GM19372 (cell line): ENCODE measurements around the gene ASPM.
"Not testable (repeated sequence)": the region's sequence is repeated elsewhere in the genome, so short reads cannot be mapped to it uniquely, and the experiment has no call there.

Source experiments
- ATAC-seq: cut with Tn5 transposase; IDR thresholded peaks from one replicate; pipeline ENCODE4 v1.9.1; 2021; ENCODE audit warnings: mild to moderate bottlenecking, low read depth, moderate library complexity; ENCODE audit not compliant: unreplicated experiment

ASPM gene

DNA sequence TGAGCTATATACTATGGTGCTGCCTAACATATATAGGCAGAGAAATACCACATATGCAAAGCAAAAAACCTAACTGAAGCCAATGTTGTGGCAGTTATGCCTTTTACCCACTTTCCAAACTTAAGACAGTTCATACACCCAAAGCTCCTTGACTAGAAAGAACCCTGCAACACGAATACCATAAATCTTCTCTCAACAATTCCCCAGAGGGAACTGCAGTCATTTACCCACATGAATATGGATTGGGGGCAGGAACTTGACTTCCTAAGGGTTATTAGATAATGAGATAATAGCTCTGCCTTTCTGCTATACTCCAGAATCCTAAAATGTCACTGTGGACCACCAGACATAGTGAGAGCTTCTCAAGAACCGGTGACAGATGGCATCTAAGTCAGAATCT lies 2.9 kb upstream of the ASPM start:
- no peak for ATAC-seq

DNA sequence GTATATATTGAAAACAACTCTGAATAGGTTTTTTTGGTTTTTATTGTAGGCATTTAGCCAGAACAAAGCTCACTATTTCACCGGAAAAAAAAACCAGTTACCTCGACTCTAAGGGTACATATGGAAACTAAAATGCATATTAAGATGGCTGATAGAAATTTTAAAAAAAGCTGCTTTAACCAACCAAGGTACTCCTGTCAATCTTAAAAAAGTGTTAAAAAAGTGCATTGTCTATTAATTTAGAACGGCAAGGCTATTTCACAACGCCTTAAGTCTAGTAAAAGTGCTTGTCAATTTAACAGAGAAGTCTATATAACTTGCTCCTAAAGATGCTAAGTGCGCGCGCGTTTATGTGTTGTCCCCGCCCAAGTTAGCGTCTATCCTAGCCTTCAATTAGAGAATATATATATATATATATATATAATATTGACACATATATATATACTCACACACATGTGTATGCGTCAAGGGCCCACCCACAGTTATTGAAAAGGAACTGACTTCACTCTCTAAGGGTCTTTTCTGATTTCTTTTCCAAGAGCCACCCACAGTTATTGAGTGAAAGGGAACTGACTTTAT lies 934 bp downstream of the ASPM start:
- no peak for ATAC-seq

DNA sequence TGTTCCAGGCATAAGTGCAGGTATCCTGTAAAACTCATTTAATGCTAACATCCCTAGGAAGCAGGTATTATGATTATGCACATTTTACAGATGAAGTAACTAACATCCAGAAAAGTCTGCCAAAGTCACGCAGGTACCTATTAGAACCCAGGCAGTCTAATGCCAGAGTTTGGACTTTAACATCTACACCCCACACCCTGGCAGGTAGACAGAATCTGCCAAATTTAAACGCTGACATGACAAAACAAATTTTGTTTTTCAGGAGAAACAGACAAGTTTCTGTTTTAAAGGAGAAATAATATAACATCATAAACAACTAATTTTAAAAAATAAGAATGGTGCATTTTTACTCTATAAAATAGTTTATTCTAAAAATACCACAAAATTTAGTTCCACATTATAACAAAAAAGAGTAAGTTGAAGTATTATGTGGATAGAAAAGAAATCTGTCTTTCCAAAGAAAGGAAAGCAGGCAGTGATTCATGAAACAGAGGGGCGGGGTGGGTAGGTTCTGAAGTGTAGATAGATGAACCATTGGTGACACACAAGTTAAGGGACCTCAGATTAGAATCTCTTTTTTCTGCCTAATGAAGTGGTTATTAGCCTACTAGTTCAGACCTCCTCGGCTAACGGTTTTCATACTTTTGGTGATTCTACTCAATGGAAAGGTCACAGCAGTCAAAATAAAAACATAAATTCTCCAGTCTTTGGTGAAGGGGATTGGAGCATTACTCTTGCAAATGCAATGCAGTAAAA lies 1.7 kb downstream of the ASPM start:
- ATAC-seq = no peak

DNA sequence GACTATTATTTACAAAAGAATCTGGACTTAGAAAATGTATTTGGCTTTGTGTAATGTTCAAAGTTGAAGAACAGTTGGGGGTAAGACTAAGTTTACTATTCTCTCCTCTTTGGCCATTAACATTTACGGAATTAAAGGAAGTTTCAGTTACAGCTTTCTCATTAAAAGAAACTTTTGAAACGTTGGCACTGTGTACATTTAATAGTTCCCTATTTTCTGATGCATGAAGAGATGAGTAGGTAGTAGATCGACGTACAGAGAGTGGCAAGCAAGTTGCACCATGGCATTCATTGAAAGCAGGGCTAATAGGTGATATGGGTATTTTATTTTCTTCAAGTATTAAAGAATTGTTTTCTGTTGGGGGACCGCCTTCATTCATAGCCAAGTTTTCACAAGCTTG lies 3.2 kb downstream of the ASPM start:
- ATAC-seq = no peak

DNA sequence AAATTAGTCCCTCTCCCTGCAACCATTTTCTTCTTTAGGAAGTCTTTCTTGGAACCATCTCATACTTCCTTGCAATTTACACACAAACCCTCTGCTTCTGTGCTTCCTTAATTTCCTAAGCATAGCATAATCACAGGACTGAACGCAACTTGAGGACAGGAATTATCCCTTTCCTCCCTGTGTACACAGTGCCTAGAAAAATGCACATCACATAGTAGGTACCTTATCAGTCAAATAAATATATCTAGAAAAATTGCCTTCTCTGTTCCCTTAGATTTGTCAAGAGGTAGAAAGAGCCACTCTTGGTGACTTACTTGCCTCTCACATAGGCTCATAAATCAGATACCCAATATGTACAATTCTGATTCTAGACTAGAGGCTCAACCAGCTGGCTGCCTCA lies 4.9 kb downstream of the ASPM start:
- no peak for ATAC-seq

DNA sequence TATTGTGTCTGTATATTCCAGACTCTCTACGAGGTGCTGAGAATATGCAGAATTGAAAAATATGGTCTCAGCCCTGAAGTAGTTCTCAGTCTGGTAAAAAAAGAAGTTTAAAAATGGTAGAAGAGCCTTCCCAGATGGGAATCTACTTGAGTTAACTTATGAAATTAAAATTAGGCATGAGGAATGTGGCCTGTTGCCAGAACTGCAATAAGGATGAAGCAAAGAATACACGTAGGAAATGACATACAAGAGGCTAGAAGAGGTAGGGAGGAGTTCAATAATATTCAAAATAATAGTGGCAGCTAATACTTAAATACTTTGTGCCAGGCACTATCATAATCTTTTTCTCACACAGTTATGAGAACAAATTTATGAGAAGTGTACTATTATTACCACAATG lies 6.3 kb downstream of the ASPM start:
- no peak for ATAC-seq

DNA sequence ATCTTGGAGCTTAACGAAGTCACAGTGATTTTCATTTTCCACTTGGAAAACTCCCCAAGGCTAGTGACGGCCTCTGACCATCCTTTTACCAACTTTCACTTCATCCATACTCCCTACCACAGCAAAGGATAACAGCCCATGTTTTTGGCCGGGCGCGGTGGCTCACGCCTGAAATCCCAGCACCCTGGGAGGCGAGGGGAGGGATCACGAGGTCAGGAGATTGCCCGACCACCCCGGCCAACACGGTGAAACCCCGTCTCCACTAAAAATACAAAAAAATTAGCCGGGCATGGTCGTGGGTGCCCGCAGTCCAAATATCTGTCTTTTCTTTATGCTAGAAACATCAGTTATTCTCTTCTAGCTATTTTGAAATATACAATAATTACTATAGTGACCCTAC lies 7.3 kb downstream of the ASPM start:
- no peak for ATAC-seq

DNA sequence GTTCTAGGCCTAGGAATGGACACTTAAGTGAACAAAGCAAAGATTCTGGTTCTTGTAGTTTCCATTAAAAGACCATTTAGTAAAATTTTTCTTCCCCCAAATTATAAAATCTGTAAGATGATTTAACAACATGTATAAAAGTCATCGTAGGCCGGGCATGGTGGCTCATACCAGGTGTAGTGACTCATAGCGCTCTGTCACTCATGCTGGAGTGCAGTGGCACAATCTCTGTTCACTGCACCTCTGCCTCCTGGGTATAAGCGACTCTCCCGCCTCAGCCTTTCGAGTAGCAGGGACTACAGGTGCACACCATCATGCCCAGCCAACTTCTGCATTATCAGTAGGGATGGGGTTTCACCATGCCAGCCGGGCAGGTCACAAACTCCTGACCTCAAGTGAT lies 9.1 kb downstream of the ASPM start:
- ATAC-seq = no peak

DNA sequence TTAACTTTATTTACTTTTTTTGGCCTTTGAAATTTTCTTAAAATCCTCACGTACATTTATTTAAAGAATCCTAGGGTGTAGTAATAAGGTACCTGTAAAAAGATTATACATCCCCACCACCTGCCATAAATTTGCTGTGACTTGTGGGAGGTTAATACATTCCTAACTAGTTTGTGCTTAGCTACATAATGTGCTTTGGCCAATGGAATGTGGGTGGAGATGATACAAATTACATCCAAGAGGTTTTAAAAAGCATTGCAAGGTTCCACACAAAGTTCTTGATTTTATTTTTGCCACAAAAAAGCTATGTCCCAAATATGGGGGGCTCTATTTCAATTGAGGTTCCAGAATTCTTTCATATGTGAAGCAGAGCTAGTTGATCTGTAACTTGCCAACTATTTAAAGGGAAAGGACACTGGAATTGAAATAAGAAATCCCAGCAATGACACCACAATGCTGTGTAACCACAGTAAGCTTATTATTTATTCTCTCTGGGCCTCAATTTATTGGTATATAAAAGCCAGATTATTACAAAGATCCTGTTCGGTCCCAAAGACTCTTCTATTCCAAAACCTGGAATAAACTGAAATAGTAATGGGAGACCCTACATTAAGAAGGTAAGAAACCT lies 15.7 kb downstream of the ASPM start:
- no peak for ATAC-seq

DNA sequence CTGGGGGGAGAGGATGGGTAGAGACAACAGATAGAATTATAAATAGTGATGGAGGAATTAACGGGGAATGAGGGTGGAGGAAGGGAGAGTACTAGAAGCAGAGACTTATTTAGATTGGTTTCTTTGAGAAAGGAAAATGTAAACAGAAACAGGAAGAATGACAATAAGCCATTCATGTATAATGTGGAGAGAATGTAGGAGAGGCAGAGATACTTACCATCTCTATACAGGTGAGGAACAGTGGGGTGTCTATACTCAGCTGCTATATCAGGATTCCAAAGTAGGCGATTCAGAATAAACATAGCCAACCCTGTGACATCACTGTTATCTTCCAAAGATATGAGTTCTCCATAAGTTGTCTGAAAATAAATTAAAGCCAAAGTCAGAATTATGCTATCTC lies 16.8 kb downstream of the ASPM start:
- no peak for ATAC-seq

DNA sequence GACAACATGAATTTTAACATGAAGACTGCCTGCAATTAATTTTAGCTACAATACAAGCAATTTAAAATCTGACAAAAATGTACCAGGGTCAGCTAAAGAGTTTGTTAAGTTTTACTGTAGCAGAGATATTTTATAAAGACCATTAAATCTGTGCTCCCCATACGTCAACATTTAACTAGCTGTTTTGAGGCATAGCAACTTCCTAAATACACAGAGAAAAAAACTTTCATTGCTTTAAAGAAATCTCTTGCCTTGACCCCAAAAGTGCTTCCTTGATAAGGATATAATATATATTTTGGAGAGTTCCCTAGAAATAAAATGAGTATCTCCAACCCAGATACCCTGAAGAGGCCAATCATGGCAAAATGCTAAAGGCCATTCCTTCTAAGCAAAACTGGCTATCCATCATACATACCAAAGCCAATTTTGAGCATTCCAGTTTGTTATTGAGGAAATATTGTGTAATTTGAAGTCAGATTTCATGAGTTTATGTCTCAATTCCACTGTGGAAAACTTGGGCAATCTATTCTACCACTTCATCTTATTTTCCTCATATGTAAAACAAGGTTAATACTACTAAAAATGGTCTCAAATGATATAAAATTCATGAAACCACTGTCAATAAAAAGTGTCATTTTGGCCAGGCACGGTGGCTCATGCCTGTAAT lies 19.1 kb downstream of the ASPM start:
- ATAC-seq = no peak

DNA sequence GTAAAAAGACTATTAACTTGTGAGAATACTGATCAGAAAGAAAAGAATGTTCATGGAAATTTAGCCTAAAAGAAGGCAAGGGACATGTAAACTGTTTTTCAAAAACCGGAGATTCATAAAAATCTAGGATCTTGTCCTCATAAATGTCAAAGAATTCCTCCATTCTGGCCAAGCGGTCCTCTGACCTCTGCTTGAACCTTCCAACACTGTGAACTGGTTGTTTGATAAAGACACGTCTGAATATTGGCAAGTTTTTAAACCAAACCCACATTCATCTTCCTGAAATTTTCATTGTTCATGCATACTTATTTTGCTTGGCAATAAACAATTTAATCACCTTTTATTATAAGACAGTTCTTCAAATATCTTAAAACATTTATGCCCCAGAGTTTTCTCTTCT lies 19.8 kb downstream of the ASPM start:
- ATAC-seq = no peak

DNA sequence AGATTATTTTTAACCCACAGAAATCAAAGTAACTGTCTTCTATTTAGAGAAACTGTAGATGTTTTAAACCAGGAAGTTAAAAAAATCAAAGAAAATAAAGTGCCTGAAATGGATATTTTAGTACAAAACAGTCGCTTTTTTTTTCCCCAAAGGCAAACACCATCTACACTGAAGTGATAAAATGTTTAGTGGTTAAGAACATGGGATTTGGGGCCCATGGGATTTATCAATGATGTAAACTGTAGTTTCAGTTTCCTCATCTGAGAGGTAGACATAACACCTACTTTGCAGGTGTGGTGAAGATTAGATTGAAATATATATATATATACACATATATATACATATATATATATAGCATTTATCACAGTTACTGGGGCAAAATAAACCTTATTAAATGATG lies 22.1 kb downstream of the ASPM start:
- ATAC-seq = no peak

DNA sequence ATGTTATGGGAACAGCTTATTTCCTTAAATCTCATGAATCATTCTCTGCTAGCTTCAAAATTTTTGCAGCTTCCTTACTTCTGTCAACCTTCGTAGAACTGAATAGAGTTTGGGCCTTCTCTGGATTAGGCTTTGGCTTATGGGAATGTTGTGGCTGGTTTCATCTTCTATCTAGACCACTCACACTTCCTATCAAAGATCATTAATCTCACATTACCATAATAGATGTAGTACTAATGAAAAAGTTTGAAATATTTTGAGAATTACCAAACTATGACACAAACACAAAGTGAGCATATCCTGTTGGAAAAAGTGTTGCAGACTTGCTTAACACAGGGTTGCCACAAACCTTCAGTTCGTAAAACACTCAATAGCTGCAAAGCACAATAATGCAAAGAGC lies 30.3 kb downstream of the ASPM start:
- no peak for ATAC-seq

DNA sequence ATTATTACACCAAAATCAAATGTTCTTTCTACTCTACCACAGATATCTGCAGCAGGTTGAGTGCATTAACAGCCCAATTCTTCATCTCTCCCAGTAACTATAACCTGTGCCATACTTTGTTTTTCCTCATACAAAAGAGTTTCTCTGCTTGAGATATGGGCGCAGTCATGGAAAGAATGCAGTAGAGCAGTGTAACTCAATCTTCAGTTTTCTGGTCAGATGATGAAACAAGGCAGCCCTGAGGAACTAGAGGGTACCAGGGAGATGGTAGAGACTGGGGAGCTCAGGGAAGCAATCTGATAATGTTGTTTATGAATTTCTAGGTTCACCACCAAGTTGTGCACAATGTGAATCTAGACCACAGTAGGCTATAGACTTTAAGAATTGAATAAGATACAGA lies 39.6 kb downstream of the ASPM start:
- no peak for ATAC-seq

DNA sequence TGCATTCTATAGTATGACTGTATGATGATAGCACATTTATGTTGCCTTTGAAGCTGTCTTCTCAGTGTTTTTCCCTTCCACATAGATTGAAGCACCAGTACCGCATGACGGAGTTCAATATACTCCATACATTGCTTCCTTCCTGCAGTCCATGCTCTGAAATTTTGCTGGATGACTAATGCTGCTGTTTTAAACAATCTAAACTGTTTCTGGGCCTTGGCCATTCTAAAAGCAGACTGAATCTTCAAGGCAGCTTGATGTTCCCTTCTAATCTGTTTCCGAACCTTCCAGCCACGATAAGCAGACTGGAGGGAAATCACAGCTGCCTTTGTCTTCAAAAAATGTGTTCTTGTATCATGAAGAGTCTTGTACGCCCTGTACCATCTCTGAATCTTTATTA lies 43.2 kb downstream of the ASPM start:
- ATAC-seq = no peak

DNA sequence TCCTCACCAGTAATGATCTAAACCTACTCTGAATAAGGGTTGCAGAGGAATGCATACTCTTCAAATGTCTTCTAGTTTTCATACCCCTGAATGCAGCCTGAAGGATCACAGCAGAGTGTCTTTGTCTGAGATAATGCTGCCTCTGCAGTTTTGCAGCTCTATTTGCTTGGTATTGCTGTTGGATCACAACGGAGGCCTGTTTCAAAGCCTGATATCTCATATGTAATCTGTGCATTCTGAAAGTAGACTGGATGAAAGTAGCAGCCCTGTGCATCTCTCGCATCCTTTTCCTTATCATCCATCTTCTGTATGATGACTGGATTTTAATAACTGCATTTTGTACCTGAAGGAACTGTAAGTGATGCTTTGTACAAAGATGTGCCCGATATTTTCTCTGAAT lies 44.5 kb downstream of the ASPM start:
- ATAC-seq = no peak

DNA sequence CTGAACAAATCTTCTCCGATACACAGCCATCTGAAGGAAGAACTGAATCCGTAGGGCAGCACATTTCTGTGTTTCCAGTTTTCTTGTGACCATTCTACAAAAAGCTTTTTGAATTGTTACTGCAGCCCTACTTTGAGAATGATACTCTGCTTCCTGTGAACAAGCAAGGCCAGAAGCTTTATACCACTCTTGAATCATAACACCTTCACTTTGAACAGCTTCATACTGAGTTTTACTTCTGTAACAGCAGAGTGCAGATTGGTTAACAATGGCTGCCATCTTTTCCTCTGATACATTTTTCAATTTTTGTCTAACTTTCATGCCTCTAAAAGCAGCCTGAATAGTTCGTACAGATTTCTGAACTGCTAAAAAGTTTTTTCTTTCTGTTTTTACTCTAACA lies 45.8 kb downstream of the ASPM start:
- ATAC-seq = no peak

DNA sequence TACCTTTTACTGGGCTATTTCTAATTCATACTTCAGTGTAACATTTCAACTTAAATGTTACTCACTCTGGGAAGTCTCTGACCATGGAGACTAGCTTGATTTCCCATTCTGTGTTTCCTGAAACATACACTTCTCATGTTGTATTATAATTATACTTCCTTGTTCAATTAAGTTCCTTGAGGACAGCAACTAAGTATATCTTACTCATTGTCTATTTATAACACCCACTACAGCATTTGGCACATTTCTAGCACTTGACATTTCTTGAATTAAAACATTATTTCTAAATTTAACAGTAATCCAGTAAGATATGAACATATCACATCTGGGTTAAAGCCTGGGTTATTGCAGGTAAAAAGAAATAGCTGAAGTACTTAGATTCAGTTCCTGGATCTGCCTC lies 47.0 kb downstream of the ASPM start:
- ATAC-seq = no peak

DNA sequence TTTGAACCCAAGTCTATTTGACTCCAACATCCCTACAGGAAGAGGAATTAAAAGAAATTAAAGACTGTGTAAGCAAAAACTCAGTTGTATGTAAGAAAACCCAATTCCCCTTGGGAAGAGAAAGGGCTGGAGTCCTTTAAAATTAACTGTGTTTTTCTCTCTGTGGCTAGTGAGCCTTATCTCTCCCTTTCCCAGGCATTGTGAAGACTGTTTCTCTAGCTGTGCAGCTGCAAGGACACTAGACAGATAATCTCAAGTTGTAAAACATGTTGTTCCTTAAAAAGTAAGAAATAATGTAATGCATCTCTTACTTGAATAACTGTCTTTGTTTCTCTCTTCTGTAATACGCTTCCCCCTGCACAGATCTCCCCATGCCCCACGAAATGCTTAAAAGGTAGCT lies 49.5 kb downstream of the ASPM start:
- not testable (repeated sequence) for ATAC-seq

DNA sequence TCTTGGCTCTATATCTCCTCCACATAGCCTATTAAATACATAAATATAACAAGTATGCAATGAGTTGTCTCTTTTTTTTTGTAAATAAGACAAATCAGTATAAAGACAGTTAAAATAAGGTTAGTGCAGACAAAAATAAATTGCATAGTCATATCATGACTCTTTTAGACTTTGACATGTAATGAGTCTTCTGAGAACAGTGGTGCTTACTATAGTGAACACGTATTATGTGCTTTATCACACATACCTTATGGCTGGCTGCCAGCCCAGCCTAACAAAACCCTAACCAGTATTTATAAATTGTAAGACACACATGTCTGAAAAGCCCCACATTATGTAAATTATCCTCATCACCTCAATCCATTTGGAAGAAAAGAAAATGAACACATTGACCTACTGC lies 50.3 kb downstream of the ASPM start:
- ATAC-seq = no peak
